RWPE1 (cell line): ENCODE data around the gene CDK15.
"Not testable (repeated sequence)": the region's sequence is repeated elsewhere in the genome, so short reads cannot be mapped to it uniquely, and the experiment has no call there.

ENCODE experiments used
- CTCF ChIA-PET: fragments of 350-600 bp; sonication (Branson Sonifier 250); formaldehyde crosslinking; extraction: SDS; loops from one replicate; lab custom pipeline; 2021; lab: Yijun Ruan, JAX
- POLR2A ChIA-PET: fragments of 400-600 bp; formaldehyde crosslinking; extraction: SDS; loops from one replicate; lab custom pipeline; 2020; ENCODE audit warnings: antibody characterized with exemption; ENCODE audit not compliant: low non-redundant PET; lab: Yijun Ruan, JAX
- DNase-seq: peaks from one replicate; pipeline ENCODE4 v3.0.0; 2012; ENCODE audit warnings: low spot score
- H3K27ac ChIP-seq: fragments of 450-650 bp; 2 replicates; pipeline ENCODE4 v1.5.1; 2017
- CTCF ChIP-seq: fragments of 450-650 bp; conservative IDR thresholded peaks from 2 replicates; pipeline ENCODE4 v1.5.1; 2017; ENCODE audit warnings: low read depth, mild to moderate bottlenecking

CDK15 gene

DNA sequence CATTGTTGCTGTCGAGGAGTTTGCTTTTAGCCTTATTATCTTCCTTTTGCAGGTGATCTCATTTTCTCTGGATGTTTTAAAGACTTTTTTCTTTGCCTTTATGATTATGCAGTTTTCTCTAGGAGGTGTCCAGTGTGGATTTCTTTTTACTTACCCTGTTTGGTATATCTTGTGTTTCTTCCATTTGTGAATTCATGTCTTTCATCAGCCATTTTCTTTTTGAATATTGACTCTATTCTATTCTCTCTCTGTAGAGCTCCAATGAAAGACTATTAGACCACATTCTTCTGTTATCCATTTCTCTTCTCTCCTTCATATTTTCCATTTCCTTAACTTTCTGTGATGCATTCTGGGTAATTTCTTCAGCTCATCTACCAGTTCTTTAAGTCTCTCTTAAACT, 34.4 kb downstream of the CDK15 start:
- H3K27ac ChIP-seq, result no peak overlapping the region
- ChIA-PET POLR2A (no interaction called here), CTCF (no interaction called here)
- TF ChIP-seq CTCF, result no peak
- DNase-seq, result no peak

- CTCF ChIA-PET, result no interaction called here
- TF ChIP-seq CTCF, result no peak
- POLR2A ChIA-PET, result no interaction called here
- DNase-seq, result no peak
- H3K27ac ChIP-seq, result no peak overlapping the region
Measured at GRCh38 chr2:201842131-201842860, 36.0 kb downstream of the CDK15 start.

- ChIA-PET CTCF (interaction anchor here (0.6 kb wide), 1 partner anchor 16 kb away, joined by 3 read pairs; no protein-coding TSS in a partner anchor), POLR2A (interaction anchor here (0.6 kb wide), 1 partner anchor 37 kb away, joined by 3 read pairs; no protein-coding TSS in a partner anchor)
- DNase-seq, H3K27ac ChIP-seq: not testable (repeated sequence)
Measured at GRCh38 chr2:201844922-201845321, 38.6 kb downstream of the CDK15 start.

DNA sequence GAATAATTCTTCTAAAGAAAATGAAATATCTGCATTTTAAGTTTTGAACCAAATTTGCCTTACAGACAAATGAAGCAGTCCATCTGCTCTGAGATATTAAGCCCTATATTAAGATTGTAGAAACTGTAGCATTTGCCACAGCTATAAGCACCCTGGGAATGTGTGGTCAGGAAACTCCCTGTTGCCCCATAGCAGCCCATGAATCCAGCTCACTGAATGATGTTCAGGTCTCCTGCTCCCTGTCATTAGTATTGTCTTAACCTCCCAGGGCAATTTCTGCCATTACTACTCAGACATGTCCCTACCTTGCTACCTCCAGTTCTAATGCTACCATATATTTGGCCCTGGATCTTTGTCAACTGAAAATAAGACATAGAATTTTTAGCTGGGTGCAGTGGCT, 41.1 kb downstream of the CDK15 start:
- DNase-seq, result no peak
- CTCF ChIA-PET, result no interaction called here
- TF ChIP-seq CTCF, result no peak
- POLR2A ChIA-PET, result no interaction called here
- no peak overlapping the region for H3K27ac ChIP-seq

DNA sequence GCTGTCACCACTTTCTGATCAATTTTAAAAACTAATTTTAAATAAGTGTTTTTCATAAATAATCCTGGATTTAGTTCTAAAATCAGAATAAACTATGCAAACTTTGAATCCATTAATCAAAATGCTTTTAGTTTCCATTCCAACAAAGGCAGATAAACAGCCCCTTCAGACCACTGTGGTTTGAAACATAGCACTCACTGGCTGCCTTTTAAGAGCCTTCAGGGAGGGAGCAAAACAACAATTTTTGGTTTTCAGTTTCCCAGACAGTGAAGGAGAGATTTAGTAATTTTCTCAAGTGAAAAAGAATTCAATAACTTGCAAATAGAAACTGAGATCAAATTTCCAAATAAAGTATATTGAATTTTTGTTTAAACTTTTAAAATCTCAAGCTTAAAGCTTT, 46.1 kb downstream of the CDK15 start:
- TF ChIP-seq CTCF, result no peak
- CTCF ChIA-PET, result no interaction called here
- no peak overlapping the region for H3K27ac ChIP-seq

DNA sequence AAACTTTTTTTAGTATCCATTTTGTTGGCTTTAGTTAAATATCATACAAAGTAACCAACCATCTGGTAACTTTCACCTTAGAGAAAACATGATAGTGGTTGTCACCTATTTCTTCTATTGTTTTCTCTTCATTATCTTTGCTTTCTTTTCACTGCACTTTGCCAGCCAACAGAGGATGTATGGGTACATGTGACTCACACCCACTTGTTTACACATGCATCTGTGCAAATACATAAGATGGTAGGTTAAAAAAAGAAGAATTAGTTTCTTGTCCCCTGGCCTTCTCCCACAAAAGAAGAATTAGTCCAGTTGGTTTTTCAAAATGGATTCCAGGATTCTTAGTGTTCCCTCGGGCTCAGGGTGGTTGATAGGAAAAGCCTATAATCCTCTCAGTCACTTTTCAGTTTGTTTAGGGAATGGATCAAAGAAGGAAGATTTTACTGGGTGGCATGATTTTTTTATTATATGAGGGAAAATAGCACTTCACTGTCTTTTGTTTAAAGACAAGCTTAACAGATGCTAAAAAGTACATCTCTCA, 46.6 kb downstream of the CDK15 start:
- ChIA-PET POLR2A (no interaction called here), CTCF (no interaction called here)
- TF ChIP-seq CTCF, result no peak
- no peak overlapping the region for H3K27ac ChIP-seq
- peak; percentile 57 for DNase-seq

More for the DNA sequence above, 46.1 kb downstream of the CDK15 start:
- POLR2A ChIA-PET, result no interaction called here
- DNase-seq, result no peak
